HepG2 (cell line): ENCODE results near the gene PIK3CA. TPM values are rescaled to one million over a fixed set of nuclear protein-coding genes. Genes with fewer than 3 reads are reported as not detected.

Experiments used
- ATAC-seq: fragments of 200-7000 bp; cut with Tn5 transposase; 3 replicates; pipeline ENCODE4 v1.9.1; 2020; ENCODE audit warnings: mild to moderate bottlenecking, moderate library complexity
- BruUV-seq: library from RNA; stranded (reverse); fragments of 400-500 nt; replicated peaks from 2 replicates; lab custom pipeline; 2021; lab: Mats Ljungman, UMichigan
- CTCF ChIA-PET: fragments of 300-600 bp; formaldehyde crosslinking; extraction: SDS; loops from one replicate; lab custom pipeline; 2021; ENCODE audit warnings: low total read pairs, inconsistent platforms, low intra/inter-chr PET ratio; lab: Yijun Ruan, JAX
- POLR2A ChIA-PET: fragments of 350-600 bp; sonication (Branson Sonifier 250); formaldehyde crosslinking; loops from one replicate; lab custom pipeline; 2020; ENCODE audit warnings: antibody characterized with exemption, inconsistent platforms; lab: Yijun Ruan, JAX
- DNase-seq: peaks from one replicate; pipeline ENCODE4 v3.0.0-alpha.2; 2015; ENCODE audit warnings: low spot score
- FAIRE-seq: peaks from 3 replicates; lab custom pipeline; 2011; peaks lifted over from hg19 to GRCh38; lab: Jason Lieb, UNC
- H2AFZ ChIP-seq: one replicate; pipeline ENCODE4 v1.6.1; 2011; ENCODE audit warnings: low read length, inconsistent platforms
- H3K27ac ChIP-seq: fragments of 300-600 bp; 3 replicates; pipeline ENCODE4 v1.8.0; 2011; ENCODE audit warnings: mixed run types, mild to moderate bottlenecking, mixed read lengths, low read length, inconsistent platforms; ENCODE audit not compliant: insufficient read depth; ENCODE audit errors: extremely low read length
- H3K27me3 ChIP-seq, 2 experiments: fragments of 200-600 bp in 1 of 2; 2 replicates in 1 of 2; 3 replicates in 1 of 2; pipeline versions ENCODE4 v1.6.0 to v1.8.0; 2011; ENCODE audit warnings: low read length in 2 of 2, mild to moderate bottlenecking in 2 of 2, moderate library complexity in 2 of 2, inconsistent platforms in 1 of 2; ENCODE audit not compliant: insufficient read depth in 2 of 2, control insufficient read depth in 1 of 2
- H3K36me3 ChIP-seq, 2 experiments: fragments of 200-600 bp in 1 of 2; replicated peaks in 1 of 2; 2 replicates in 1 of 2; 3 replicates in 1 of 2; pipeline versions ENCODE4 v1.5.1 to v1.8.0; 2011; ENCODE audit warnings: low read length in 2 of 2, inconsistent platforms in 1 of 2; ENCODE audit not compliant: insufficient read depth in 2 of 2, control insufficient read depth in 1 of 2
- H3K4me1 ChIP-seq: 2 replicates; pipeline ENCODE4 v1.5.1; 2012; ENCODE audit warnings: low read length, inconsistent platforms; ENCODE audit not compliant: insufficient read depth
- H3K4me2 ChIP-seq: 2 replicates; pipeline ENCODE4 v1.6.0; 2011; ENCODE audit warnings: low read depth, low read length, inconsistent platforms
- H3K4me3 ChIP-seq, 3 experiments: fragments of 200-600 bp in 1 of 3; sonication (generic), shearing (Covaris generic) in 1 of 3; replicated peaks in 1 of 3; 2 replicates each; pipeline ENCODE4 v1.5.1; 2011 to 2016; ENCODE audit warnings: low read length in 3 of 3, inconsistent platforms in 2 of 3, low read depth in 2 of 3, mild to moderate bottlenecking in 2 of 3, control low read depth in 1 of 3, mixed read lengths in 1 of 3; ENCODE audit not compliant: insufficient read depth in 1 of 3
- H3K79me2 ChIP-seq: one replicate; pipeline ENCODE4 v1.6.1; 2011; ENCODE audit warnings: low read length, inconsistent platforms; ENCODE audit not compliant: insufficient read depth
- H3K9ac ChIP-seq: 2 replicates; pipeline ENCODE4 v1.6.0; 2011; ENCODE audit warnings: mild to moderate bottlenecking, low read depth, low read length, inconsistent platforms; ENCODE audit not compliant: insufficient read depth
- H3K9me3 ChIP-seq: 2 replicates; pipeline ENCODE4 v1.5.1; 2012; ENCODE audit warnings: mild to moderate bottlenecking, low read length
- H4K20me1 ChIP-seq: 2 replicates; pipeline ENCODE4 v1.6.0; 2011; ENCODE audit warnings: inconsistent platforms, mild to moderate bottlenecking, low read length, moderate library complexity; ENCODE audit not compliant: insufficient read depth
- GMEB1 ChIP-seq: sonication (generic); formaldehyde crosslinking; IDR thresholded peaks from 2 replicates; pipeline ENCODE4 v1.5.1; 2020; ENCODE audit warnings: missing genetic modification reagents, mild to moderate bottlenecking, borderline replicate concordance
- HOXA3 ChIP-seq: sonication (generic); formaldehyde crosslinking; IDR thresholded peaks from 2 replicates; pipeline ENCODE4 v1.5.0; 2020; ENCODE audit warnings: missing genetic modification reagents
- NR1H2 ChIP-seq: sonication (generic); formaldehyde crosslinking; IDR thresholded peaks from 2 replicates; pipeline ENCODE4 v1.8.1; 2022; ENCODE audit warnings: low read depth, missing genetic modification reagents, borderline replicate concordance
- RAD21 ChIP-seq: fragments of 450-650 bp; formaldehyde crosslinking; IDR thresholded peaks from 2 replicates; pipeline ENCODE4 v1.5.0; 2020; ENCODE audit warnings: mild to moderate bottlenecking
- SAFB2 ChIP-seq: sonication (generic); formaldehyde crosslinking; IDR thresholded peaks from 2 replicates; pipeline ENCODE4 v1.5.1; 2020; ENCODE audit warnings: missing genetic modification reagents, low read depth, mild to moderate bottlenecking, borderline replicate concordance
- SRF ChIP-seq: IDR thresholded peaks from 2 replicates; pipeline ENCODE4 v1.6.1; 2011; ENCODE audit warnings: mild to moderate bottlenecking, low read depth, low read length, moderate library complexity
- TBP ChIP-seq: sonication (generic); formaldehyde crosslinking; IDR thresholded peaks from 2 replicates; pipeline ENCODE4 v1.5.0; 2020; ENCODE audit warnings: missing genetic modification reagents
- ZBTB7A ChIP-seq: sonication (generic); formaldehyde crosslinking; IDR thresholded peaks from 2 replicates; pipeline ENCODE4 v1.8.0; 2022; ENCODE audit warnings: mild to moderate bottlenecking, missing genetic modification reagents
- ZBTB8A ChIP-seq: sonication (generic); formaldehyde crosslinking; IDR thresholded peaks from 2 replicates; pipeline ENCODE4 v1.4.0; 2020; ENCODE audit warnings: mild to moderate bottlenecking, low read depth, missing genetic modification reagents, borderline replicate concordance
- ZNF234 ChIP-seq: sonication (generic); formaldehyde crosslinking; conservative IDR thresholded peaks from 2 replicates; pipeline ENCODE4 v1.5.1; 2020; ENCODE audit warnings: mild to moderate bottlenecking, missing genetic modification reagents
- ZNF34 ChIP-seq: sonication (generic); formaldehyde crosslinking; IDR thresholded peaks from 2 replicates; pipeline ENCODE4 v1.4.0; 2020; ENCODE audit warnings: mild to moderate bottlenecking, missing genetic modification reagents, borderline replicate concordance
- ZNF598 ChIP-seq: sonication (generic); formaldehyde crosslinking; IDR thresholded peaks from 2 replicates; pipeline ENCODE4 v1.5.1; 2020; ENCODE audit warnings: mild to moderate bottlenecking, missing genetic modification reagents, borderline replicate concordance
- ZNF609 ChIP-seq: sonication (generic); formaldehyde crosslinking; IDR thresholded peaks from 2 replicates; pipeline ENCODE4 v1.4.0; 2020; ENCODE audit warnings: mild to moderate bottlenecking, missing genetic modification reagents, borderline replicate concordance
- ZNF777 ChIP-seq: sonication (generic); formaldehyde crosslinking; IDR thresholded peaks from 2 replicates; pipeline ENCODE4 v1.4.0; 2020; ENCODE audit warnings: missing genetic modification reagents
- ZNF883 ChIP-seq: sonication (generic); formaldehyde crosslinking; IDR thresholded peaks from 2 replicates; pipeline ENCODE4 v1.5.1; 2020; ENCODE audit warnings: mild to moderate bottlenecking, missing genetic modification reagents; ENCODE audit errors: not compliant biosample characterization
- WGBS: methylation state at CpG from one replicate; pipeline ENCODE4 v1.1.6; 2017; ENCODE audit warnings: low lambda C conversion rate; 5-methylcytosine and 5-hydroxymethylcytosine counted together
- in situ Hi-C: cut with HindIII; loops from 2 replicates; pipeline ENCODE4 v1.10.0; 2017; ENCODE audit warnings: low pct_unique_long_range_greater_than_20kb; ENCODE audit not compliant: extremely low pct_ligation_motif_present
- intact Hi-C: fragments of 100-400 bp; cut with micrococcal nuclease; formaldehyde crosslinking; loops from one replicate; pipeline ENCODE4 v1.10.0; 2022; ENCODE audit not compliant: unreplicated experiment
- polyA plus RNA-seq, 8 experiments: library from polyadenylated mRNA; depleted of rRNA in 3 of 8; stranded (reverse) in 7 of 8; unstranded in 1 of 8; fragments of >200 nt; fragmentation: Illumina TruSeq in 4 of 8; extraction: Trizol in 4 of 8; gene quantifications; 2 replicates each; pipeline versions ENCODE4 v1.2.1 to v1.2.3, GENCODE V29; 2011 to 2016; ENCODE audit warnings: low read depth in 4 of 8, missing spikeins in 1 of 8, mixed read lengths in 1 of 8; ENCODE audit not compliant: insufficient read depth in 1 of 8
- total RNA-seq, 5 experiments: library from RNA; depleted of rRNA; stranded (reverse); fragments of >200 nt; fragmentation: Illumina TruSeq; extraction: Trizol; gene quantifications; 2 replicates each; pipeline ENCODE4 v1.2.3, GENCODE V29; 2016; ENCODE audit warnings: low read depth in 1 of 5

The PIK3CA gene
- total and polyA plus RNA-seq, 2 of the 13 experiments (the other 11 are each of a cell fraction or from before 2014, with no cell fraction given) = 5.7 to 11.4 TPM

GRCh38 chr3:179229177-179229576 is 81.0 kb downstream of the PIK3CA start:
- CTCF ChIA-PET = no interaction called here

More at GRCh38 chr3:179229177-179229576, 81.0 kb downstream of the PIK3CA start:
- H3K36me3 ChIP-seq = peaks cover 0 to 15% of the 10 kb centered on the region in 2 experiments; a peak in 3 of 5 replicates
- WGBS = 98% methylated on average over 5 of the region's 5 CpGs
- H3K27ac ChIP-seq = no peak overlapping the region
- no peak overlapping the region for H3K4me2 ChIP-seq
- TF ChIP-seq NR1H2 (CRISPR knock-in tag) = no peak
- TF ChIP-seq ZNF34 (CRISPR knock-in tag) = no peak
- no peak for TF ChIP-seq SRF
- TF ChIP-seq ZNF777 (CRISPR knock-in tag) = no peak
- no peak for TF ChIP-seq ZNF609 (CRISPR knock-in tag)
- TF ChIP-seq ZNF598 (CRISPR knock-in tag) = no peak
- no peak for TF ChIP-seq ZBTB7A (CRISPR knock-in tag)
- TF ChIP-seq ZNF234 (CRISPR knock-in tag) = no peak
- no peak for TF ChIP-seq TBP (CRISPR knock-in tag)
- TF ChIP-seq SAFB2 (CRISPR knock-in tag) = no peak
- no peak for TF ChIP-seq ZBTB8A (CRISPR knock-in tag)
- no peak for TF ChIP-seq HOXA3
- TF ChIP-seq RAD21 = no peak
- no peak for TF ChIP-seq ZNF883 (CRISPR knock-in tag)
- no peak for TF ChIP-seq GMEB1 (CRISPR knock-in tag)
- H3K79me2 ChIP-seq = no peaks in the 10 kb centered on the region
- POLR2A ChIA-PET = no interaction called here
- ATAC-seq = no peak
- no peak overlapping the region for H2AFZ ChIP-seq
- BruUV-seq = no TSS peak
- FAIRE-seq = no peak
- H3K9ac ChIP-seq = no peak overlapping the region
- no peaks in the 10 kb centered on the region for H3K9me3 ChIP-seq
- intact Hi-C loops (loop anchor here (10.0 kb wide), 1 partner anchor 86 kb away; no protein-coding TSS in a partner anchor), in situ Hi-C loops (no loop called here)
- H3K4me3 ChIP-seq = no peak overlapping the region
- H4K20me1 ChIP-seq = no peaks in the 10 kb centered on the region
- H3K27me3 ChIP-seq = no peaks in the 10 kb centered on the region
- no peak for DNase-seq
- H3K4me1 ChIP-seq = no peaks in the 10 kb centered on the region
